SW480 (cell line): ENCODE results near the gene GDPD4.

Source experiments
- DNase-seq: peaks from one replicate; pipeline ENCODE4 v3.0.0-alpha.2; 2016; ENCODE audit warnings: low spot score

The GDPD4 gene

DNA sequence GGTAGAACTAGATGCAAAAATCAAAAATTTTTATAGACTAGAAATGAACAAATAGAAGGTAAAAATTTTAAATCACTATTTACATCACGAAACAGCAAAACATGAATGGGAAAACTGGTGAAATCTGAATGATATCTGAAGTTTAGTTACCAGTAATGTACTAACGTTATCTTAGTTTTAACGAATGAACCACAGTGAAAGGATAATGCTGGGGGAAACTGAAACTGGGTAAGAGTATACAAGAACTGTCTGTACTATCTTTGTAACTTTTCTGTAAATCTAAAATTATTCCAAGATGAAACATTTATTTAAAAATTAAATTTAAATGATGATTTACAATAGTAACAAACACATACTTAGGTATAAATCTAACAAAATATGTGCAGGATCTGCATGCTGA, 7.4 kb downstream of the GDPD4 start:
- no peak for DNase-seq

- DNase-seq, result no peak
These were observed 11.7 kb downstream of the GDPD4 start for GRCh38 chr11:77289737-77290136.

- no peak for DNase-seq
These were observed 13.7 kb downstream of the GDPD4 start for GRCh38 chr11:77287615-77288273.

DNA sequence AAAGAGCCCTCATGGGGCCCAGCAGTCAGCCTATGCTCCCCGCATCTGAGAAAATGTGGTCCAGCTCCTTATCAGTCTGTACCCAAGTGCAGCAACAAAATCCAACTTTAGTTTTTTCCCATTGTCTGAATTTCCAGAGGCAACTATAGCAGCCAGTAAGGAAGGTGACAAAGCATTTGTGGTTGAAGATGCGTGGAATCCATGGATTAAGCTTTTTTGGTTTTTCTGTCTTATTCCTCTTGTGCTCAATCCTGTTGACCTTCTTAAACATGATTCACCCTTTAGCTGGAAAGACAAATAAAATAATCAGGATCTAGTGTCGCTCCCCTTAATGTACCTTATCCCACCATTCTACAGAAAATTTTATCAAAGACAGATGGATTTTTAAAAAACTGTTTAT, 14.3 kb downstream of the GDPD4 start:
- no peak for DNase-seq

- no peak for DNase-seq
These were observed 16.7 kb downstream of the GDPD4 start for GRCh38 chr11:77284476-77285468.

- no peak for DNase-seq
These were observed 18.4 kb downstream of the GDPD4 start for GRCh38 chr11:77283101-77283500.

DNA sequence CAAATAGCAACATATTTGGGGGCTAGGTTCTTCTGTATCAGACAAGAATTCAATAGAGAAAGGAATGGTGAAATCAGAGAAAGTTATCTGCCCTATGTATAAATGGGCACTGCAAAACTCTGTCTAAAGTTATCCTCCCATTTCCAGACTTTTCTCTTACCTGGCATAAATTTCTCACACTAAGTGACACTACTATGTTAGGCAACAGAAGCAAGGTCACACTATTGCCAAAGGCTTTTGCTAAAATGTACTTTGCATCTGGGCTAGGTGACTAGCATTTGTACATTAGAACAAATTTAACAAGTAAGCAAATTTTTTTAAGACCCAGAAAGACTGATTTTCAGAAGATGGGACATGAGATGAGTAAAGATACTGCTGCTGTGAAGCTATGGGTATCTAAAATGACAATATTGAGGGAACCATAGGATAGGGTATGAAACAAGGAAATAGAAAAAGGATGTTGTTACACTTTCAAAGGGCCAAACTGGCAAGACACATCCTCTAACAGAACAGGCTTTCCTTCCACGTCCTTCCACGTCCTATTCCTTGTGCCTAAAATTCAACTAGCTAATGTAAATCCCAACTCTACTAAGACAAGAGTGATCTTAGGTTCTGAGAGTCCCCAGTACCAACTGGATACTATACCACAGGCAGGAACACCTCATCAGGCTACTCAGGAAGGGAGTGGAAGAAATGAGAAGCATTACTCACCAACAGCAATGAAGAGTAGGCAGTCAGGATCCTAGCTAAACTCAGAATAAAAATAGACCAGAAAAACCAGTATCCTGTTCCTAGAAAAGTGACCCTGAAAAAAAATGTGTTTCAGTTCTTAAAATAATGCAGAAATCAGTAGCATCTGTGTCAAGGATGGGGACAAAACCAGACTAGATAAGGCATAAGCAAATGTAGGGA, 22.6 kb downstream of the GDPD4 start:
- DNase-seq, result no peak

GRCh38 chr11:77276271-77276670, 25.2 kb downstream of the GDPD4 start:
- no peak for DNase-seq

- DNase-seq, result no peak
These were observed 30.6 kb downstream of the GDPD4 start for GRCh38 chr11:77270921-77271320.

GRCh38 chr11:77269484-77270123, 31.9 kb downstream of the GDPD4 start:
- no peak for DNase-seq

GRCh38 chr11:77267962-77268361, 33.5 kb downstream of the GDPD4 start:
- DNase-seq, result no peak

DNA sequence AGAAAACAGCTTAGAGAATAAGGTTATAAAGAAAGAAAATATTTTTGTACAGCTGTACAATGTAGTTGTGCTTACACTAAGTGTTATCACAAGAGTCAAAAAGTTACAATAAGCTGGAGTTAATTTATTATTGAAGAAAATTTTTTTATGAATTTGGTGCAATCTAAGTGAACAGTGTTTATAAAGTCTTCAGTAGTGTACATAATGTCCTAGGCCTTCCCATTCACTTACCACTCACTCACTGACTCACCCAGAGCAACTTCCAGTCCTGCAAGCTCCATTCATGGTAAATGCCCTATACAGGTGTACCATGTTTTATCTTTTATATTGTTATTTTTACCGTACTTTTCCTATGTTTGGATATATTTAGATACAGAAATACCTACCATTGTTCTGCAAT, 34.7 kb downstream of the GDPD4 start:
- no peak for DNase-seq

DNA sequence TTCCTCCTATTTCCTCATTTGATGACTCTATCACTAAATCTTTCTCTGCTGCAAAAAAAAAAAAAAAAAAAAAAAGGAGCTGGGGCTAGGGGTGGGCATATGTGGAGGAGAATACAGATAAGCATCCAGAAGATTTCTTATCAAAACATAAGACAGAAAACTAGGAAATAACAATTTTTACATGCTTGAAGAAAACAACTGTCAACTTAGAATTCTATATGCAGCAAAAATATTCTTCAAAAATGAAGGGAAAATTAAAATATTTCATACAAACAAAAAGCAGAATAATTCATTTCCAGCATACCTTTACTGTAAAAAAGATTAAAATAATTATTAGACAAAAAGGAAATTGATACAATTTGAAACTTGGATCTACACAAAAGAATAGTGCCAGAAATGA, 38.7 kb downstream of the GDPD4 start:
- DNase-seq, result no peak

DNA sequence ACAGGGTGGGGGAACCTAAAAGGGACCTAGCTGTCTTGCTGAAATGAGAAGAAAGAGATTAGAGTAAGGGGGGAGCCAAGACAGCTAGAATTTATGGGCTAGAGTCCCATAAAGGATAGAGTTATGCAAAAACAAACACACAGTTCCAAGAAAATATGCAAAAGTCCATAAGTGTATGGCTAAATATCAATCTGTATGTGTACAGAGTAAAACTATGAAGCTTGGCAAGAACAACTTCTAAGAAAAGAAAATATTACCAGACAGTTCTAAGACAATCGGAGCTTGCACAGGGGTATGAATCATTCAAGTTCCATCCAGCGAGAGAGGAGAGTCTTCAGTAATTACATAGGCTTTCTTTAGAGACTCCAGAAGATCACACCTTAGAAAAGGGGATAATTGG, 41.8 kb downstream of the GDPD4 start:
- DNase-seq, result no peak

- no peak for DNase-seq
These were observed 47.8 kb downstream of the GDPD4 start for GRCh38 chr11:77253690-77254089.

DNA sequence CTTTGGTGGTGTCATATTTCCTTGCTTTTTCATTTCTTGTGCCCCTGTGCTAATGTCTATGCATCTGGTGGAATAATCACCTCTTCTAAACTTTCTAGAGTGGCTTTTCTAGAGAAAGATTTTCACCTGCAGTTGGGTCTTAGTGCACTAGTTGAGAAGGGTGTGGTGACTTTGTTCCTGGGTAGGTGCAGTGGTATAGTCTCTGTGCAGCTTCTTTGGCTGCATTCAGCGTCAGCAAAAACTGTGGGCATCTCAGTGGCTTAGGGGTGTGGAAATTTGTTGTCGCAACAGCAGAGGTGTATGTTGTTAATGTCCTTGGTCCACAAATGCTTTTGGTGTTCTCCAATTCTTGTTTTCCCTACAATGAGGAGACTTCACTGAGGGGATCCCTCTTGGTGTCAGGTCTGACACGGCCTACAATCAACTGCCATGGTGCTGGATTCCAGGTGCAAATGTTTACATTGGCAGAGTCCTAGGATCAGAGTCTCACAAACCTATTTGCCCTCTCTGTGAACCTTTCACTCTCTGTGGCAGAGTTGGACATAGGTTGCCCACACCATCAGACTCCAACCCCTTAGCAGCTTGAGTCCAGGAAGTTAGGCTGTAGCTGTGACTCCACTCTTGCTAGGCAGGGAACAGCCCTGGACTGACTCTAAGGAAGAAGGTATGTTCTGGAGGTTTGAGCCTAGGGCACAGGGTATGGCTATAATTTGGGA, 48.8 kb downstream of the GDPD4 start:
- DNase-seq, result no peak

GRCh38 chr11:77250881-77251640, 50.4 kb downstream of the GDPD4 start:
- no peak for DNase-seq

DNA sequence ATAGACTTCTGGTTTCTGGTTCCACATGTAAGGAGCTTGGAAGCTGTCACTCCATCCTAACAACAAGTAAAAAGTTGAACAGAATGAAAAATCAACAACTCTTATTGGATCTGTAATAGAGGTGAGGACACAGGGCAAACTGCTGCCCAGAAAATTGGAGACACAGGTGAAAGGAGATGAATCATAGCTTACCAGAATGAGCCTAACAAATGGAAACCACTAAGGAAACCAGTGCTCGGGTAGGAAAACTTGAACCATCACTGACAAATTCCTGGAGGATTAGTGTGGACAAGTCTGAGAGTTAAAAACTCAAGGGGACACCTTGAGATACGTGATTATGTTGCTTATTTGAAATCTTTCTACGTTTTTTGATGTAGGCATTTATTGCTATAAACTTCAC, 52.1 kb downstream of the GDPD4 start:
- DNase-seq, result peak; percentile 13

GRCh38 chr11:77244277-77245027, 57.0 kb downstream of the GDPD4 start:
- peak; percentile 6 for DNase-seq

GRCh38 chr11:77236901-77237300, 64.6 kb downstream of the GDPD4 start:
- no peak for DNase-seq
